Left ventricle myocardium superior (tissue), 1 donor: ENCODE measurements around the gene APEX2. TPM values are rescaled to one million over a fixed set of nuclear protein-coding genes. Genes with fewer than 3 reads are reported as not detected.
"Not testable (repeated sequence)": the region's sequence is repeated elsewhere in the genome, so short reads cannot be mapped to it uniquely, and the experiment has no call there.

ENCODE experiments used
- ATAC-seq: fragments of 200-7000 bp; cut with Tn5 transposase; one replicate; pipeline ENCODE4 v1.9.1; 2020; ENCODE audit warnings: mild to moderate bottlenecking, moderate library complexity
- DNase-seq: peaks from one replicate; pipeline ENCODE4 v3.0.0-alpha.2; 2020
- intact Hi-C: fragments of 100-400 bp; cut with micrococcal nuclease; formaldehyde crosslinking; loops from one replicate; pipeline ENCODE4 v1.11.0; 2022
- total RNA-seq: library from RNA; stranded (reverse); fragmentation: NEBNext Ultra II Directional; extraction: Animal tissue kit (Norgen Biotek cat#: 25700); gene quantifications from one replicate; pipeline ENCODE4 v1.2.1, GENCODE V29; 2021
- donor health status: DM: no; HTN: yes; CAD: no; lungs with severe emphysema.

APEX2 gene
- total RNA-seq, 1 donor from 2014 or later: 7.7 TPM

- DNase-seq: peak; percentile 34
- intact Hi-C loops: no loop called here
- ATAC-seq: peak; percentile 78
Observed at GRCh38 chrX:55007656-55008055, 7.5 kb downstream of the APEX2 start.

- ATAC-seq: peak; percentile 92
- intact Hi-C loops: no loop called here
Observed at GRCh38 chrX:55008571-55009358, 8.6 kb downstream of the APEX2 start.

GRCh38 chrX:55011294-55011693, 11.1 kb downstream of the APEX2 start:
- DNase-seq (no peak), ATAC-seq (no peak)
- intact Hi-C loops: no loop called here

More at GRCh38 chrX:55008571-55009358, 8.6 kb downstream of the APEX2 start:
- DNase-seq: peak; percentile 35

GRCh38 chrX:55014897-55015299, 14.7 kb downstream of the APEX2 start:
- intact Hi-C loops: no loop called here
- DNase-seq: no peak
- ATAC-seq: no peak

- ATAC-seq (no peak), DNase-seq (no peak)
- intact Hi-C loops: no loop called here
Observed at GRCh38 chrX:55026143-55026542, 26.0 kb downstream of the APEX2 start.

- no peak for ATAC-seq
- DNase-seq: no peak
- intact Hi-C loops: no loop called here
Observed at GRCh38 chrX:55026840-55027239, 26.7 kb downstream of the APEX2 start.

GRCh38 chrX:55028040-55028439, 27.9 kb downstream of the APEX2 start:
- intact Hi-C loops: no loop called here
- ATAC-seq (no peak), DNase-seq (no peak)

GRCh38 chrX:55028611-55029010, 28.4 kb downstream of the APEX2 start:
- ATAC-seq: no peak
- no peak for DNase-seq
- intact Hi-C loops: no loop called here

- DNase-seq (no peak), ATAC-seq (no peak)
- intact Hi-C loops: no loop called here
Observed at GRCh38 chrX:55029291-55029690, 29.1 kb downstream of the APEX2 start.

GRCh38 chrX:55030271-55031205, 30.4 kb downstream of the APEX2 start, which contains the start of gene ALAS2:
ALAS2 (minus strand) TSS chrX:55030977; CDS start chrX:55026000, 4,977 bp downstream.
- intact Hi-C loops: no loop called here
- ATAC-seq (no peak), DNase-seq (no peak)

GRCh38 chrX:55033429-55033828, 33.3 kb downstream of the APEX2 start:
- no peak for ATAC-seq
- intact Hi-C loops: no loop called here
- DNase-seq: no peak

- ATAC-seq (no peak), DNase-seq (no peak)
- intact Hi-C loops: no loop called here
Observed at GRCh38 chrX:55039471-55039870, 39.3 kb downstream of the APEX2 start.

GRCh38 chrX:55041514-55041913, 41.4 kb downstream of the APEX2 start:
- DNase-seq: no peak
- no peak for ATAC-seq
- intact Hi-C loops: no loop called here

- ATAC-seq, DNase-seq, intact Hi-C loops: not testable (repeated sequence)
Observed at GRCh38 chrX:55050599-55050998, 50.4 kb downstream of the APEX2 start.

- intact Hi-C loops: no loop called here
- ATAC-seq (no peak), DNase-seq (no peak)
Observed at GRCh38 chrX:55056820-55057674, 56.9 kb downstream of the APEX2 start.

GRCh38 chrX:55057675-55058249, 57.6 kb downstream of the APEX2 start:
- ATAC-seq (peak; percentile 64), DNase-seq (no peak)
- intact Hi-C loops: no loop called here
